HG02885 (cell line): Measurements from ENCODE around the gene FN1.

Source experiments
- ATAC-seq: cut with Tn5 transposase; IDR thresholded peaks from one replicate; pipeline ENCODE4 v1.9.1; 2021; ENCODE audit warnings: mild to moderate bottlenecking; ENCODE audit not compliant: unreplicated experiment, poor library complexity

The FN1 gene

GRCh38 chr2:215435870-215436704, at the start of gene FN1:
TSS of gene FN1 (minus strand) at chr2:215436068. CDS start at chr2:215435802, 266 bp downstream.
- ATAC-seq: peak; percentile 88

DNA sequence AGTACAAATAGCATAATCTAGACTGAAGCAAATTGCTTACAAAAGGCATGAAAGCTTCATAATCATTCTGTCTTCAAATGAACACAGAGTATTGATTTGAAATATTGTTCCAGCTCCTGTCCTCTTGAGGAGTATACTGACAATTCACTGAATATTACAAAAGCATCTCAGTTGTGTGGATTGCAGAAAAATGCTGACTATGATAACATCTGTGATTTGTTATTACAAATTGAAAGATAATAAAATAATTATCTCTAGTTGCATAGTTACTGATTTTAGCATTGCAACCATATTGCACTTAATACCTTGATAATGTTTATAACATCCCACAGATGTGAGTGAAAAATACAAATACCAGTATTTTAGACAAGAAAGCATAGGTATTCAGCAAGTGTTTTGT, 49.2 kb upstream of the FN1 start:
- no peak for ATAC-seq

- no peak for ATAC-seq
Measured at GRCh38 chr2:215484570-215484969, 48.7 kb upstream of the FN1 start.

DNA sequence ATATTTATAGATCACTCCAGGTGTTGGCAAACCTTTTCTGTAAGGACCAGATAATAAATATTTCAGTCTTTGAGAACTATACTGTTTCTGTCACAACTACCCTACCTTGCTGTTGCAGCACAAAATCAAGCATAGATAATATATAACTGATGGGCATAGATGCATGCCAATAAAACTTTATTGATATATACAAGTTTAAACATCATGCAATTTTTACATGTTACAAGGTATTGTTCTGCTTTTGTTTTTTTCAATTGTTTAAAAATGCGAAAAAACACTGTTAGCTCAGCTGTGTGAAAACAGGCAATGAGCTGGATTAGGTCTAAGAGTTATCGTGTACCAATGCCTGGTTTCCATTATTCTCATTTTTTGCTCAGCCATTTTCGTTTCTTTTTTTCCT, 47.6 kb upstream of the FN1 start:
- no peak for ATAC-seq

GRCh38 chr2:215479536-215480240, 43.8 kb upstream of the FN1 start:
- ATAC-seq: no peak

- no peak for ATAC-seq
Measured at GRCh38 chr2:215479121-215479520, 43.3 kb upstream of the FN1 start.

DNA sequence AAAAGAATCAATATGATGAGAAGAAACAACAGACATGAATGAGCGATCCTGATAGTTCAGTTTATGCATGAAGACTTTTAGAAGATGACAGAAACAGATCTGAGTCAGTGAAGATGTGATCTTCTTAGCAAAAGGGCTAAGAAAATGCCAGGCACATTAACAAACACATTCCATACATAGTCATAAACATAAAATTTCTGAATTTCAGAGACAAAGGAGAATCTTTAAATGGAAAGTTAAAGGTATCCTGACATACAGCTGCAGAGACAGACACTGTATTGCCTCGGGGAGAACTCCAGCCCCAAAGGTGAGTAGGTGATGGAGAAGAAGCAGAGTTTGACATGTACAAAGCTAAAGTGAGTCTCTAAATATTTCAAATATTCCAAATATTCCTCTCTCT, 40.6 kb upstream of the FN1 start:
- no peak for ATAC-seq

DNA sequence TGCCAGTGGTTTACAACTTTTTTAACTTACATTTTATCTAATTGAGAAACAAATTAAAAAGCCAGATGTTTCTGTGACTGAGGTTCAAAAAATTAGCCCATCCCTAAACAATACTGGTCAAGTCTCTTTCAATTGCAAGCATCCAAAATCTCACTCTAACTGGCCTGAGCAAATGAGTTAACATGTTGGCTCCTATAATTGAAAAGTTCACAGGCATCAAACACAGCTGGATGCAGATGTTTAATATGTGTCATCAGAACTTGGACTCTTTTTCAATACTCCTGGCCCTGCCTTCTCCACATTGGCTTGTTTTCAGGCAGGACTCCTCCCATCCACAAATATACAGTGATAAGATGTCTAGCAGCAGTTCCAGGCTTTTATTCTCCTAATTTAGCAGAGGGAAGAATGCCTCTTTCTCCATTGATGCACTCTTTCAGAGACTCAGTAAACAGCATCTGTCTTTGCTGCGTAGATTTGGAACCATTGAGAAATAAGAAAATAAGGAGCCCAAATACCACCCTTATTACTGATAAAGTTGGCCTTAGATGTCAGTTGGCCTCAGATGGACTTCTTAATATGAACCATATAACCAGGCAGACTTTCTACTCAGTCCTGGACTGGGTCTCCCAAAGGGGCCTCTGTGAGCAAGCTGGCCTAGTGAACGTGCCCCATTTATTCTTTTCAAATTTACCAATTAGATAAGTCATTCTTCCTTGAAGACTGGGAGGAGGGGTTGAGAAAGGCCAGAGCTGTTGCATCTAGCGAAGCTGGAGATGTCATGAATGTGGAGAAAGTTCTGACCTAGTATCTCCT, 30.4 kb upstream of the FN1 start:
- ATAC-seq: no peak

DNA sequence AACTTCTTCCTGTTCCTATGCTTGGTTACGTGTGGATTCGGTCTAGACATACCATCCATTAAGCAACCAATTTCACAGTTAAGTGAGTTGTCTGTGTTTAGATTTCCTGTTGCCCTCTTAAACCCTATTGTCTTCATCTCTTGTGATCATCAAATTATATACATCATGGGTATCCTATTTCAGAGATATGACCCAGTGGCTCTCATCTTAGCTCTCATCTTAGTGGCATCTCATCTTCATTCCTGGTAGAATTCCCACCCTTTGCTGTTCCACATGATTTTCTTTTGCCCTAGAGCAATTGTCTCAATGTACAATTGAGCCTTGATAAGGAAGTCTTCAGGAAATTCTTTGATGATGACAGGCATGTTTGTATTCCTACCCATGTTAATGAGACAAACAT, 29.4 kb upstream of the FN1 start:
- no peak for ATAC-seq

GRCh38 chr2:215461836-215462532, 26.1 kb upstream of the FN1 start:
- no peak for ATAC-seq

DNA sequence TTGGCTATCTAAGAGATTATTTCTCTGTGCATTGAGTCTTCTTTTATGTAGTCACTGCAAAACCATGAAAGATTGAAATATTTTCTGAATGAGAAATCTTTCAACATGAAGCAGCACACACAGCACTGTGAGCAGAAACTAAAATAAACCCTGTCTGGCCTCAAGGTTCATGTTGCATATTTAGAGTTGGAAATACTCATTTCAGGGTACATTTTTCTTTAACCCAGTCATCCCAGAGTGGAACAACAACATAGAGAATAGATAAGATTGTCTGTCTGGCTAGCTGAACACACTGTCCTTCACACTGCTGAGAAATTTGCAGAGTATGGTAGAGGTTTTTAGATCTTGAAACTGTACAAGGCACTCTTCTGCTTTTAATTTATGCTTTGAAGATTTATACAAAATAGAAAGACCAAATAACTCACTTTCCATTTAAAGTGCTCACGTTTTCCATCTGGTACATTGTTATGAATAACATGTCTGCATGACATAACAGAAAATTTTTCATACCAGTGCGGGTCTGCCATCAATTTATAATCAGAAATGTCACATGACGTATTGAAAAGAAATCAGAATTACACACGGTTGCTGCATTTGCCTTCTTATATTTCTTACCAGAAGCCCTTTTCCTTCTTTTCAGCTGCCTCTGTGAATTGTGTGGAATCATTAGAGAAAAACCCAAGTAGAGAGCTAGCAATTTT, 25.0 kb upstream of the FN1 start:
- ATAC-seq: no peak

- ATAC-seq: no peak
Measured at GRCh38 chr2:215455958-215456357, 20.1 kb upstream of the FN1 start.

DNA sequence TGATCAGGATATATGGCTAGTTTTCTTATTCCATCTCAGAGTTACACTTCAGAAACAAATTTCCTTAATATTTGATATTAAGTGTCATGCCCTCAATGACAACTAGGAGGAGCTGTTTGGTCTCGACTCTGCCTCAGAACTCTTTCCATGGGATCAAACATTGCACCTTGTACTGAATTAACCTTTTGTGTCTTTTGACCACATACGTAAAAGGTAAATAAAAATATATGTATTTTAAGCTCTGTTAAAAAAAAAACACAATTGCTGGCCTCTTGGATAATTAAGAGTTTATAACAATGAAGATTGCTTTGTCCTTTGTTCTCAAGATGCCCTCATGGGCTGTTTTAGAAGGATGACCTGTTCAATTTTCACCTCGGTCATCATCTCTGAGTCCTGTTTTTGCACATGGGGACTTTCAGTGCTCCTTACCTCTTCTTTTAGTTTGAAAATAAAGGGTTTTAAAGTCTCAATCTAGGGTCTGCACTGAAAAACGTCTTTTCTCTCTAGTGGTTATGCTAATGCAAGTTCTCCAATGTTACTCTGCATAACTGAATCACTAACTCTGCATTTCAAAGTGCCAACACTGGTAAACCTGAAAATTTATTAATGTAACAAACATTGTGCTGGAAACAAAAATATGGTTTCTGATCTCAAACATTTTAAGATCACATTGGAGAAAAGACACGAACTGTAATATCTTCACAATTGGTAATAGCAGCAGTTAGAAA, 18.8 kb upstream of the FN1 start:
- peak; percentile 73 for ATAC-seq

DNA sequence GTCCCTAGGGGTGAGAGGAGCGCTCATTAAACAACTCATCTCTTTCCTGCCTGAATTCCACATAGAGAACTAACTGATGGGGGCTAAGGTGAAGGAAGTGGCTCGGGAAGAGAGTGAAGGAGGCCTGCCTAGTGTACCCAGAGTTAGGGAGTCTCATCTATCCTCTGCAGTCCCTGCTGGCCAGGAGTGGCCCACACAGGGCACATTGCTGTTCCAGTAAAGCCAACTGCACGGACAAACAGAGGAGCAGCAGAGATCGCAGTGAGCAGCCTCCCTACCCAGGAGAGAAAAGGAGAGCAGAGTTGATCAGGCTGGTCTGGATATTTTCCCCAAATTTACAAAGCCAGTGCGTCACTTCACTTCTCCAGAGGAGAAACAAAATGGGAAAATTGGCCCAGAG, 16.9 kb upstream of the FN1 start:
- no peak for ATAC-seq

DNA sequence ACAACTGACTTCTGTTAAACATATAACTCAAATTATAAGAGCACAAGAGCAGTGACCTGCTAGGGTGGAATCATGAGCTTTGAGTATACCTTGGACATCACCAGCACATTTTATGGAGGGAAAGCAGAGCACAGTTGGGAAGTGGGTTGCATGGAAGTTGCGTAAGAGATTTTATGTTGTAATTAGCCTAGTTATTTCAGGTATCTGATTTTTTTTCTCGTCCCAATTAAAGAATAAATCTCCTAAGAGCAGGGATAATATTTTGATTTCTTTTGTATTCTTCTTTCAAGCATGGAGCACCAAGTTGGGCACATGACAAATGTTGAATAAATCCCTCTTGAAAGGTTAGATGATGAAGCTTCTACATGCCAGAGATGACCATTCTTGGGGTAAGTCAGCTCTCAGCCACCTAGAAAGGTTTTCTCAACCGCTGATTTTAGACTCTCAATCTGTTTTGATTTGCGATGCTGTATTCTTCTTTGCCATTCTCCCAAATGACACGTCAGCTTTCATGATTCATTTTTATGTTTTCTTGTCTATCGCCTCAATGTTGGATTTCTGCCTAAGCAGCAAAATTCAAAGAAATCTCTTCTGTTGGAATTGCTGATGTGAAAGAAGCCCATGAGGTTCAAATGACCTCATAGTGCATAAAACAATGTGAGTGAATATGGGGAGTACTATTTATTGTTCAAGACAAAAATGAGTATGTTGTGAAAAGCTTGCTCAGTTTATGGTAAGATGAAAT, 15.3 kb upstream of the FN1 start:
- ATAC-seq: no peak

- ATAC-seq: no peak
Measured at GRCh38 chr2:215450188-215451011, 14.5 kb upstream of the FN1 start.

GRCh38 chr2:215447673-215448081, 11.8 kb upstream of the FN1 start:
- no peak for ATAC-seq

- ATAC-seq: no peak
Measured at GRCh38 chr2:215447056-215447455, 11.2 kb upstream of the FN1 start.
